ENCODE results near the gene IGF2R.

The IGF2R gene

GRCh38 chr6:160040055-160040454, 71.2 kb downstream of the IGF2R start:
- no peaks in the 10 kb centered on the region for H3K27me3 ChIP-seq (ENCODE audit: control insufficient read depth in 5 of 5, insufficient read depth in 4 of 5, low read length in 5 of 5)
- H3K4me3 ChIP-seq (ENCODE audit: low read depth in 1 of 5, low read length in 5 of 5): no peak overlapping the region
- H3K27ac ChIP-seq (ENCODE audit: low read depth, low read length): no peak overlapping the region
- H3K4me1 ChIP-seq (ENCODE audit: control insufficient read depth in 5 of 5, insufficient read depth in 5 of 5, low read length in 5 of 5): peaks cover 2 to 38% (median 32%) of the 10 kb centered on the region in 5 donors
- H3K9me3 ChIP-seq (ENCODE audit: control insufficient read depth in 5 of 5, low read length in 5 of 5): no peaks in the 10 kb centered on the region
- no peak overlapping the region for H3K9ac ChIP-seq (ENCODE audit: low read length in 5 of 5)
- H3K36me3 ChIP-seq (ENCODE audit: control insufficient read depth in 5 of 5, insufficient read depth in 5 of 5, low read length in 5 of 5): peaks cover 7 to 64% (median 57%) of the 10 kb centered on the region in 5 donors

- H3K27ac ChIP-seq (ENCODE audit: low read depth, low read length): no peak overlapping the region
These were observed 71.8 kb downstream of the IGF2R start for GRCh38 chr6:160040527-160041264.

GRCh38 chr6:160041608-160042007, 72.7 kb downstream of the IGF2R start:
- no peak overlapping the region for H3K27ac ChIP-seq (ENCODE audit: low read depth, low read length)
- H3K4me3 ChIP-seq (ENCODE audit: low read depth in 1 of 5, low read length in 5 of 5): no peak overlapping the region
- no peaks in the 10 kb centered on the region for H3K27me3 ChIP-seq (ENCODE audit: control insufficient read depth in 5 of 5, insufficient read depth in 4 of 5, low read length in 5 of 5)
- H3K9ac ChIP-seq (ENCODE audit: low read length in 5 of 5): no peak overlapping the region
- H3K4me1 ChIP-seq (ENCODE audit: control insufficient read depth in 5 of 5, insufficient read depth in 5 of 5, low read length in 5 of 5): peaks cover 2 to 26% (median 18%) of the 10 kb centered on the region in 5 donors
- peaks cover 17 to 65% (median 59%) of the 10 kb centered on the region in 5 donors for H3K36me3 ChIP-seq (ENCODE audit: control insufficient read depth in 5 of 5, insufficient read depth in 5 of 5, low read length in 5 of 5)
- no peaks in the 10 kb centered on the region for H3K9me3 ChIP-seq (ENCODE audit: control insufficient read depth in 5 of 5, low read length in 5 of 5)

More at GRCh38 chr6:160040527-160041264, 71.8 kb downstream of the IGF2R start:
- peaks cover 2 to 33% (median 27%) of the 10 kb centered on the region in 5 donors for H3K4me1 ChIP-seq (ENCODE audit: control insufficient read depth in 5 of 5, insufficient read depth in 5 of 5, low read length in 5 of 5)
- no peak overlapping the region for H3K9ac ChIP-seq (ENCODE audit: low read length in 5 of 5)
- no peaks in the 10 kb centered on the region for H3K9me3 ChIP-seq (ENCODE audit: control insufficient read depth in 5 of 5, low read length in 5 of 5)
- no peak overlapping the region for H3K4me3 ChIP-seq (ENCODE audit: low read depth in 1 of 5, low read length in 5 of 5)
- H3K36me3 ChIP-seq (ENCODE audit: control insufficient read depth in 5 of 5, insufficient read depth in 5 of 5, low read length in 5 of 5): peaks cover 12 to 64% (median 57%) of the 10 kb centered on the region in 5 donors
- H3K27me3 ChIP-seq (ENCODE audit: control insufficient read depth in 5 of 5, insufficient read depth in 4 of 5, low read length in 5 of 5): no peaks in the 10 kb centered on the region

- Histone ChIP-seq H3K27me3 (ENCODE audit: control insufficient read depth in 5 of 5, insufficient read depth in 4 of 5, low read length in 5 of 5) (no peaks in the 10 kb centered on the region), H3K27ac (ENCODE audit: low read depth, low read length) (no peak overlapping the region), H3K36me3 (ENCODE audit: control insufficient read depth in 5 of 5, insufficient read depth in 5 of 5, low read length in 5 of 5) (peaks cover 17 to 71% (median 63%) of the 10 kb centered on the region in 5 donors), H3K9ac (ENCODE audit: low read length in 5 of 5) (no peak overlapping the region), H3K9me3 (ENCODE audit: control insufficient read depth in 5 of 5, low read length in 5 of 5) (no peaks in the 10 kb centered on the region), H3K4me1 (ENCODE audit: control insufficient read depth in 5 of 5, insufficient read depth in 5 of 5, low read length in 5 of 5) (peaks cover 2 to 22% (median 18%) of the 10 kb centered on the region in 5 donors), H3K4me3 (ENCODE audit: low read depth in 1 of 5, low read length in 5 of 5) (no peak overlapping the region)
These were observed 73.3 kb downstream of the IGF2R start for GRCh38 chr6:160042014-160042773.

GRCh38 chr6:160042788-160043301, 74.0 kb downstream of the IGF2R start:
- Histone ChIP-seq H3K27ac (ENCODE audit: low read depth, low read length) (no peak overlapping the region), H3K4me1 (ENCODE audit: control insufficient read depth in 5 of 5, insufficient read depth in 5 of 5, low read length in 5 of 5) (peaks cover 2 to 20% (median 18%) of the 10 kb centered on the region in 5 donors), H3K9ac (ENCODE audit: low read length in 5 of 5) (no peak overlapping the region), H3K36me3 (ENCODE audit: control insufficient read depth in 5 of 5, insufficient read depth in 5 of 5, low read length in 5 of 5) (peaks cover 17 to 77% (median 70%) of the 10 kb centered on the region in 5 donors), H3K27me3 (ENCODE audit: control insufficient read depth in 5 of 5, insufficient read depth in 4 of 5, low read length in 5 of 5) (no peaks in the 10 kb centered on the region), H3K4me3 (ENCODE audit: low read depth in 1 of 5, low read length in 5 of 5) (no peak overlapping the region), H3K9me3 (ENCODE audit: control insufficient read depth in 5 of 5, low read length in 5 of 5) (no peaks in the 10 kb centered on the region)

- no peaks in the 10 kb centered on the region for H3K9me3 ChIP-seq (ENCODE audit: control insufficient read depth in 5 of 5, low read length in 5 of 5)
- H3K4me3 ChIP-seq (ENCODE audit: low read depth in 1 of 5, low read length in 5 of 5): no peak overlapping the region
- peaks cover 20 to 87% (median 79%) of the 10 kb centered on the region in 5 donors for H3K36me3 ChIP-seq (ENCODE audit: control insufficient read depth in 5 of 5, insufficient read depth in 5 of 5, low read length in 5 of 5)
- no peak overlapping the region for H3K27ac ChIP-seq (ENCODE audit: low read depth, low read length)
- no peak overlapping the region for H3K9ac ChIP-seq (ENCODE audit: low read length in 5 of 5)
- no peaks in the 10 kb centered on the region for H3K27me3 ChIP-seq (ENCODE audit: control insufficient read depth in 5 of 5, insufficient read depth in 4 of 5, low read length in 5 of 5)
- H3K4me1 ChIP-seq (ENCODE audit: control insufficient read depth in 5 of 5, insufficient read depth in 5 of 5, low read length in 5 of 5): peaks cover 2 to 20% (median 18%) of the 10 kb centered on the region in 5 donors
These were observed 74.9 kb downstream of the IGF2R start for GRCh38 chr6:160043784-160044183.

GRCh38 chr6:160044687-160045086, 75.8 kb downstream of the IGF2R start:
- H3K4me1 ChIP-seq (ENCODE audit: control insufficient read depth in 5 of 5, insufficient read depth in 5 of 5, low read length in 5 of 5): peaks cover 2 to 20% (median 18%) of the 10 kb centered on the region in 5 donors
- no peak overlapping the region for H3K4me3 ChIP-seq (ENCODE audit: low read depth in 1 of 5, low read length in 5 of 5)
- H3K9me3 ChIP-seq (ENCODE audit: control insufficient read depth in 5 of 5, low read length in 5 of 5): no peaks in the 10 kb centered on the region
- H3K27me3 ChIP-seq (ENCODE audit: control insufficient read depth in 5 of 5, insufficient read depth in 4 of 5, low read length in 5 of 5): no peaks in the 10 kb centered on the region
- H3K36me3 ChIP-seq (ENCODE audit: control insufficient read depth in 5 of 5, insufficient read depth in 5 of 5, low read length in 5 of 5): peaks cover 27 to 93% (median 88%) of the 10 kb centered on the region in 5 donors
- H3K9ac ChIP-seq (ENCODE audit: low read length in 5 of 5): no peak overlapping the region
- H3K27ac ChIP-seq (ENCODE audit: low read depth, low read length): peak overlapping the region; percentile 6

GRCh38 chr6:160048471-160048870, 79.6 kb downstream of the IGF2R start:
- Histone ChIP-seq H3K9ac (ENCODE audit: low read length in 5 of 5) (no peak overlapping the region), H3K4me1 (ENCODE audit: control insufficient read depth in 5 of 5, insufficient read depth in 5 of 5, low read length in 5 of 5) (peaks cover 0 to 5% (median 4%) of the 10 kb centered on the region in 5 donors), H3K36me3 (ENCODE audit: control insufficient read depth in 5 of 5, insufficient read depth in 5 of 5, low read length in 5 of 5) (peaks cover 34 to 88% (median 77%) of the 10 kb centered on the region in 5 donors), H3K4me3 (ENCODE audit: low read depth in 1 of 5, low read length in 5 of 5) (no peak overlapping the region), H3K27me3 (ENCODE audit: control insufficient read depth in 5 of 5, insufficient read depth in 4 of 5, low read length in 5 of 5) (no peaks in the 10 kb centered on the region), H3K9me3 (ENCODE audit: control insufficient read depth in 5 of 5, low read length in 5 of 5) (no peaks in the 10 kb centered on the region), H3K27ac (ENCODE audit: low read depth, low read length) (no peak overlapping the region)

- Histone ChIP-seq H3K27me3 (ENCODE audit: control insufficient read depth in 5 of 5, insufficient read depth in 4 of 5, low read length in 5 of 5) (no peaks in the 10 kb centered on the region), H3K4me1 (ENCODE audit: control insufficient read depth in 5 of 5, insufficient read depth in 5 of 5, low read length in 5 of 5) (peaks cover 0 to 4% (median 0%) of the 10 kb centered on the region in 5 donors), H3K9me3 (ENCODE audit: control insufficient read depth in 5 of 5, low read length in 5 of 5) (no peaks in the 10 kb centered on the region), H3K36me3 (ENCODE audit: control insufficient read depth in 5 of 5, insufficient read depth in 5 of 5, low read length in 5 of 5) (peaks cover 29 to 90% (median 77%) of the 10 kb centered on the region in 5 donors), H3K9ac (ENCODE audit: low read length in 5 of 5) (no peak overlapping the region), H3K27ac (ENCODE audit: low read depth, low read length) (no peak overlapping the region), H3K4me3 (ENCODE audit: low read depth in 1 of 5, low read length in 5 of 5) (no peak overlapping the region)
These were observed 80.5 kb downstream of the IGF2R start for GRCh38 chr6:160049346-160049745.

- Histone ChIP-seq H3K9ac (ENCODE audit: low read length in 5 of 5) (no peak overlapping the region), H3K36me3 (ENCODE audit: control insufficient read depth in 5 of 5, insufficient read depth in 5 of 5, low read length in 5 of 5) (peaks cover 29 to 91% (median 83%) of the 10 kb centered on the region in 5 donors), H3K9me3 (ENCODE audit: control insufficient read depth in 5 of 5, low read length in 5 of 5) (no peaks in the 10 kb centered on the region), H3K27me3 (ENCODE audit: control insufficient read depth in 5 of 5, insufficient read depth in 4 of 5, low read length in 5 of 5) (no peaks in the 10 kb centered on the region), H3K4me1 (ENCODE audit: control insufficient read depth in 5 of 5, insufficient read depth in 5 of 5, low read length in 5 of 5) (no peaks in the 10 kb centered on the region), H3K27ac (ENCODE audit: low read depth, low read length) (no peak overlapping the region), H3K4me3 (ENCODE audit: low read depth in 1 of 5, low read length in 5 of 5) (no peak overlapping the region)
These were observed 81.1 kb downstream of the IGF2R start for GRCh38 chr6:160050022-160050421.
